Measurements from ENCODE around the gene KIF21A. TPM values are rescaled to one million over a fixed set of nuclear protein-coding genes. Genes with fewer than 3 reads are reported as not detected.
A peak's percentile ranks its signal among the peaks of the same experiment; 100 is the strongest.

KIF21A gene
- total and polyA plus RNA-seq, 2 of the 13 experiments (the other 11 are each of a cell fraction or from before 2014, with no cell fraction given) = 20.6 to 39.7 TPM

DNA sequence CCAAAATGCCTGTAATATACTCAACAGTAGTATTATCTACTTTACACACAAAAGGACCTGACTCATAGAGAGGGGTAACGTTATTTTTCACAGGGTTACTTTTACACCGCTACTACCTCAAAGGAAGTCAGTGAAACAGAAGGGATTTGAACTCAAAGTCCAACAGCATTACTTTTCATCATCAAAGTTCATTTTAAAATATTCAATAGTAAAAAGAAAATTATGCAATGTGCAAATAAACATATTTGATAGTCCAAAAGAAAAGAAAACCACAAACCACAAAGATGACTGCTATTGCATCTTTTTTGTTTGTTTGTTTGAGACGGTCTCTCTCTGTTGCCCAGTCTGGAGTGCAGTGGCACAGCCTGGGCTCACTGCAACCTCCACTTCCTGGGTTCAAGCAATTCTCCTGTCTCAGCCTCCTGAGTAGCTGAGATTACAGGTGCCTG, 15.5 kb downstream of the KIF21A start (continued):
- TF ChIP-seq, protein P1, sequence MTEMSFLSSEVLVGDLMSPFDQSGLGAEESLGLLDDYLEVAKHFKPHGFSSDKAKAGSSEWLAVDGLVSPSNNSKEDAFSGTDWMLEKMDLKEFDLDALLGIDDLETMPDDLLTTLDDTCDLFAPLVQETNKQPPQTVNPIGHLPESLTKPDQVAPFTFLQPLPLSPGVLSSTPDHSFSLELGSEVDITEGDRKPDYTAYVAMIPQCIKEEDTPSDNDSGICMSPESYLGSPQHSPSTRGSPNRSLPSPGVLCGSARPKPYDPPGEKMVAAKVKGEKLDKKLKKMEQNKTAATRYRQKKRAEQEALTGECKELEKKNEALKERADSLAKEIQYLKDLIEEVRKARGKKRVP (CRISPR knock-in tag; IDR thresholded peaks at IDR 0.05) = 0 out of 4 replicates have a peak, but pooled peaks of 1 of the 2 experiments have one; percentile 49
- TF ChIP-seq BCL6 (CRISPR knock-in tag; IDR thresholded peaks at IDR 0.05) = peak; percentile 34; the same call in 1 of the 2 replicates
- TF ChIP-seq, protein P2, sequence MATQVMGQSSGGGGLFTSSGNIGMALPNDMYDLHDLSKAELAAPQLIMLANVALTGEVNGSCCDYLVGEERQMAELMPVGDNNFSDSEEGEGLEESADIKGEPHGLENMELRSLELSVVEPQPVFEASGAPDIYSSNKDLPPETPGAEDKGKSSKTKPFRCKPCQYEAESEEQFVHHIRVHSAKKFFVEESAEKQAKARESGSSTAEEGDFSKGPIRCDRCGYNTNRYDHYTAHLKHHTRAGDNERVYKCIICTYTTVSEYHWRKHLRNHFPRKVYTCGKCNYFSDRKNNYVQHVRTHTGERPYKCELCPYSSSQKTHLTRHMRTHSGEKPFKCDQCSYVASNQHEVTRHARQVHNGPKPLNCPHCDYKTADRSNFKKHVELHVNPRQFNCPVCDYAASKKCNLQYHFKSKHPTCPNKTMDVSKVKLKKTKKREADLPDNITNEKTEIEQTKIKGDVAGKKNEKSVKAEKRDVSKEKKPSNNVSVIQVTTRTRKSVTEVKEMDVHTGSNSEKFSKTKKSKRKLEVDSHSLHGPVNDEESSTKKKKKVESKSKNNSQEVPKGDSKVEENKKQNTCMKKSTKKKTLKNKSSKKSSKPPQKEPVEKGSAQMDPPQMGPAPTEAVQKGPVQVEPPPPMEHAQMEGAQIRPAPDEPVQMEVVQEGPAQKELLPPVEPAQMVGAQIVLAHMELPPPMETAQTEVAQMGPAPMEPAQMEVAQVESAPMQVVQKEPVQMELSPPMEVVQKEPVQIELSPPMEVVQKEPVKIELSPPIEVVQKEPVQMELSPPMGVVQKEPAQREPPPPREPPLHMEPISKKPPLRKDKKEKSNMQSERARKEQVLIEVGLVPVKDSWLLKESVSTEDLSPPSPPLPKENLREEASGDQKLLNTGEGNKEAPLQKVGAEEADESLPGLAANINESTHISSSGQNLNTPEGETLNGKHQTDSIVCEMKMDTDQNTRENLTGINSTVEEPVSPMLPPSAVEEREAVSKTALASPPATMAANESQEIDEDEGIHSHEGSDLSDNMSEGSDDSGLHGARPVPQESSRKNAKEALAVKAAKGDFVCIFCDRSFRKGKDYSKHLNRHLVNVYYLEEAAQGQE (IDR thresholded peaks at IDR 0.05; ENCODE audit: borderline replicate concordance in 1 of 2, low read depth in 1 of 2, low read length in 2 of 2) = no peak
- TF ChIP-seq, protein P3, sequence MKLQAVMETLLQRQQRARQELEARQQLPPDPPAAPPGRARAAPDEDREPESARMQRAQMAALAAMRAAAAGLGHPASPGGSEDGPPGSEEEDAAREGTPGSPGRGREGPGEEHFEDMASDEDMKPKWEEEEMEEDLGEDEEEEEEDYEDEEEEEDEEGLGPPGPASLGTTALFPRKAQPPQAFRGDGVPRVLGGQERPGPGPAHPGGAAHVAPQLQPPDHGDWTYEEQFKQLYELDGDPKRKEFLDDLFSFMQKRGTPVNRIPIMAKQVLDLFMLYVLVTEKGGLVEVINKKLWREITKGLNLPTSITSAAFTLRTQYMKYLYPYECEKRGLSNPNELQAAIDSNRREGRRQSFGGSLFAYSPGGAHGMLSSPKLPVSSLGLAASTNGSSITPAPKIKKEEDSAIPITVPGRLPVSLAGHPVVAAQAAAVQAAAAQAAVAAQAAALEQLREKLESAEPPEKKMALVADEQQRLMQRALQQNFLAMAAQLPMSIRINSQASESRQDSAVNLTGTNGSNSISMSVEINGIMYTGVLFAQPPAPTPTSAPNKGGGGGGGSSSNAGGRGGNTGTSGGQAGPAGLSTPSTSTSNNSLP (IDR thresholded peaks at IDR 0.05; ENCODE audit: low read depth, low read length) = 0 out of 2 replicates have a peak, but pooled peaks have one; percentile 49
- TF ChIP-seq, protein P4, sequence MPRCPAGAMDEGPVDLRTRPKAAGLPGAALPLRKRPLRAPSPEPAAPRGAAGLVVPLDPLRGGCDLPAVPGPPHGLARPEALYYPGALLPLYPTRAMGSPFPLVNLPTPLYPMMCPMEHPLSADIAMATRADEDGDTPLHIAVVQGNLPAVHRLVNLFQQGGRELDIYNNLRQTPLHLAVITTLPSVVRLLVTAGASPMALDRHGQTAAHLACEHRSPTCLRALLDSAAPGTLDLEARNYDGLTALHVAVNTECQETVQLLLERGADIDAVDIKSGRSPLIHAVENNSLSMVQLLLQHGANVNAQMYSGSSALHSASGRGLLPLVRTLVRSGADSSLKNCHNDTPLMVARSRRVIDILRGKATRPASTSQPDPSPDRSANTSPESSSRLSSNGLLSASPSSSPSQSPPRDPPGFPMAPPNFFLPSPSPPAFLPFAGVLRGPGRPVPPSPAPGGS (CRISPR knock-in tag; IDR thresholded peaks at IDR 0.05) = no peak
- TF ChIP-seq, protein P5, sequence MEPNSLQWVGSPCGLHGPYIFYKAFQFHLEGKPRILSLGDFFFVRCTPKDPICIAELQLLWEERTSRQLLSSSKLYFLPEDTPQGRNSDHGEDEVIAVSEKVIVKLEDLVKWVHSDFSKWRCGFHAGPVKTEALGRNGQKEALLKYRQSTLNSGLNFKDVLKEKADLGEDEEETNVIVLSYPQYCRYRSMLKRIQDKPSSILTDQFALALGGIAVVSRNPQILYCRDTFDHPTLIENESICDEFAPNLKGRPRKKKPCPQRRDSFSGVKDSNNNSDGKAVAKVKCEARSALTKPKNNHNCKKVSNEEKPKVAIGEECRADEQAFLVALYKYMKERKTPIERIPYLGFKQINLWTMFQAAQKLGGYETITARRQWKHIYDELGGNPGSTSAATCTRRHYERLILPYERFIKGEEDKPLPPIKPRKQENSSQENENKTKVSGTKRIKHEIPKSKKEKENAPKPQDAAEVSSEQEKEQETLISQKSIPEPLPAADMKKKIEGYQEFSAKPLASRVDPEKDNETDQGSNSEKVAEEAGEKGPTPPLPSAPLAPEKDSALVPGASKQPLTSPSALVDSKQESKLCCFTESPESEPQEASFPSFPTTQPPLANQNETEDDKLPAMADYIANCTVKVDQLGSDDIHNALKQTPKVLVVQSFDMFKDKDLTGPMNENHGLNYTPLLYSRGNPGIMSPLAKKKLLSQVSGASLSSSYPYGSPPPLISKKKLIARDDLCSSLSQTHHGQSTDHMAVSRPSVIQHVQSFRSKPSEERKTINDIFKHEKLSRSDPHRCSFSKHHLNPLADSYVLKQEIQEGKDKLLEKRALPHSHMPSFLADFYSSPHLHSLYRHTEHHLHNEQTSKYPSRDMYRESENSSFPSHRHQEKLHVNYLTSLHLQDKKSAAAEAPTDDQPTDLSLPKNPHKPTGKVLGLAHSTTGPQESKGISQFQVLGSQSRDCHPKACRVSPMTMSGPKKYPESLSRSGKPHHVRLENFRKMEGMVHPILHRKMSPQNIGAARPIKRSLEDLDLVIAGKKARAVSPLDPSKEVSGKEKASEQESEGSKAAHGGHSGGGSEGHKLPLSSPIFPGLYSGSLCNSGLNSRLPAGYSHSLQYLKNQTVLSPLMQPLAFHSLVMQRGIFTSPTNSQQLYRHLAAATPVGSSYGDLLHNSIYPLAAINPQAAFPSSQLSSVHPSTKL (CRISPR knock-in tag; IDR thresholded peaks at IDR 0.05) = no peak; the same call in none of the 2 replicates
- TF ChIP-seq TBL1XR1 (IDR thresholded peaks at IDR 0.05; ENCODE audit: borderline replicate concordance, low read length, partially characterized antibody) = peak; percentile 16
- TF ChIP-seq AHR (CRISPR knock-in tag; IDR thresholded peaks at IDR 0.05) = no peak
- no peak for TF ChIP-seq ZNF160 (CRISPR knock-in tag; IDR thresholded peaks at IDR 0.05)
- TF ChIP-seq, protein P6, sequence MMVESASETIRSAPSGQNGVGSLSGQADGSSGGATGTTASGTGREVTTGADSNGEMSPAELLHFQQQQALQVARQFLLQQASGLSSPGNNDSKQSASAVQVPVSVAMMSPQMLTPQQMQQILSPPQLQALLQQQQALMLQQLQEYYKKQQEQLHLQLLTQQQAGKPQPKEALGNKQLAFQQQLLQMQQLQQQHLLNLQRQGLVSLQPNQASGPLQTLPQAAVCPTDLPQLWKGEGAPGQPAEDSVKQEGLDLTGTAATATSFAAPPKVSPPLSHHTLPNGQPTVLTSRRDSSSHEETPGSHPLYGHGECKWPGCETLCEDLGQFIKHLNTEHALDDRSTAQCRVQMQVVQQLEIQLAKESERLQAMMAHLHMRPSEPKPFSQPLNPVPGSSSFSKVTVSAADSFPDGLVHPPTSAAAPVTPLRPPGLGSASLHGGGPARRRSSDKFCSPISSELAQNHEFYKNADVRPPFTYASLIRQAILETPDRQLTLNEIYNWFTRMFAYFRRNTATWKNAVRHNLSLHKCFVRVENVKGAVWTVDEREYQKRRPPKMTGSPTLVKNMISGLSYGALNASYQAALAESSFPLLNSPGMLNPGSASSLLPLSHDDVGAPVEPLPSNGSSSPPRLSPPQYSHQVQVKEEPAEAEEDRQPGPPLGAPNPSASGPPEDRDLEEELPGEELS (CRISPR knock-in tag; IDR thresholded peaks at IDR 0.05) = peak; percentile 38; the same call in 1 of the 2 replicates
- no peak for TF ChIP-seq ZNF792 (CRISPR knock-in tag; IDR thresholded peaks at IDR 0.05)
- TF ChIP-seq FOXC1 (CRISPR knock-in tag; IDR thresholded peaks at IDR 0.05; ENCODE audit: borderline replicate concordance) = no peak
- no peak for TF ChIP-seq JUND (CRISPR knock-in tag; IDR thresholded peaks at IDR 0.05)
- no peak for TF ChIP-seq ZBTB7B (CRISPR knock-in tag; IDR thresholded peaks at IDR 0.05)
